Body of pancreas (tissue), 2 donors: ENCODE data around the gene GLYATL1. TPM values are rescaled to one million over a fixed set of nuclear protein-coding genes. Genes with fewer than 3 reads are reported as not detected.

Experiments used
- total RNA-seq, 2 donors: library from RNA; depleted of rRNA; stranded (reverse); fragments of >200 nt; gene quantifications; one replicate each; pipeline ENCODE4 v1.1.0, GENCODE V29; 2016

The GLYATL1 gene
- total RNA-seq, 2 donors from 2014 or later: 0.78 TPM; not detected in 1

Other genes starting within 250 kb of the GLYATL1 start
- gene GLYAT, start 207.5 kb upstream of the GLYATL1 start, total RNA-seq: under 1 TPM in 1 of 2 donors, not detected in 1; 0.99 TPM
- gene GLYATL2, start 94.8 kb upstream of the GLYATL1 start, total RNA-seq: not detected
- not detected for gene GLYATL1B, start 146.8 kb downstream of the GLYATL1 start, total RNA-seq
- under 1 TPM in 1 of 2 donors, not detected in 1; 0.33 TPM for gene FAM111B, start 167.7 kb downstream of the GLYATL1 start, total RNA-seq
- 10 to 100 TPM; 17.4 to 43.8 TPM for gene FAM111A, start 203.4 kb downstream of the GLYATL1 start, total RNA-seq
- 10 to 100 TPM in 1 of 2 donors, 1 to 10 TPM in 1; 9.6 to 10.4 TPM for gene DTX4, start 232.6 kb downstream of the GLYATL1 start, total RNA-seq